HEK293T (cell line): ENCODE measurements around the gene HCRTR1.

ENCODE experiments used
- CTCF ChIA-PET: fragments of 350-600 bp; formaldehyde crosslinking; extraction: SDS; loops from one replicate; lab custom pipeline; 2021; ENCODE audit warnings: antibody characterized with exemption, inconsistent platforms; lab: Yijun Ruan, JAX
- POLR2A ChIA-PET: fragments of 350-600 bp; formaldehyde crosslinking; extraction: SDS; loops from one replicate; lab custom pipeline; 2020; ENCODE audit warnings: antibody characterized with exemption, inconsistent platforms; lab: Yijun Ruan, JAX
- DNase-seq: peaks from one replicate; pipeline ENCODE4 v3.0.0; 2012; ENCODE audit warnings: mixed read lengths; ENCODE audit errors: extremely low spot score
- ARNT ChIP-seq: fragments of 450-650 bp; IDR thresholded peaks from 2 replicates; pipeline ENCODE4 v1.6.1; 2017; ENCODE audit warnings: mild to moderate bottlenecking
- BHLHE40 ChIP-seq: fragments of 450-650 bp; IDR thresholded peaks from 2 replicates; pipeline ENCODE4 v1.6.1; 2016; ENCODE audit warnings: mild to moderate bottlenecking, moderate library complexity, borderline replicate concordance
- CTBP1 ChIP-seq: fragments of 450-650 bp; IDR thresholded peaks from 2 replicates; pipeline ENCODE4 v1.6.1; 2016; ENCODE audit warnings: borderline replicate concordance
- ELF4 ChIP-seq: fragments of 450-650 bp; IDR thresholded peaks from 2 replicates; pipeline ENCODE4 v1.6.1; 2017; ENCODE audit warnings: antibody characterized with exemption
- FOXA1 ChIP-seq: fragments of 450-650 bp; IDR thresholded peaks from 2 replicates; pipeline ENCODE4 v1.6.1; 2016; ENCODE audit warnings: mild to moderate bottlenecking
- FOXK2 ChIP-seq: fragments of 450-650 bp; IDR thresholded peaks from 2 replicates; pipeline ENCODE4 v1.6.1; 2016; ENCODE audit warnings: mild to moderate bottlenecking
- FOXM1 ChIP-seq: fragments of 450-650 bp; IDR thresholded peaks from 2 replicates; pipeline ENCODE4 v1.6.1; 2017; ENCODE audit warnings: mild to moderate bottlenecking, borderline replicate concordance
- HDGF ChIP-seq: fragments of 450-650 bp; IDR thresholded peaks from 2 replicates; pipeline ENCODE4 v1.6.1; 2017; ENCODE audit warnings: antibody characterized with exemption, borderline replicate concordance
- L3MBTL2 ChIP-seq: fragments of 450-650 bp; conservative IDR thresholded peaks from 2 replicates; pipeline ENCODE4 v1.6.1; 2016; ENCODE audit warnings: mild to moderate bottlenecking
- LEF1 ChIP-seq: fragments of 450-650 bp; IDR thresholded peaks from 2 replicates; pipeline ENCODE4 v1.6.1; 2017; ENCODE audit warnings: mild to moderate bottlenecking, borderline replicate concordance
- NFRKB ChIP-seq: fragments of 450-650 bp; IDR thresholded peaks from 2 replicates; pipeline ENCODE4 v1.6.1; 2016; ENCODE audit warnings: mild to moderate bottlenecking, moderate library complexity
- PKNOX1 ChIP-seq: fragments of 450-650 bp; IDR thresholded peaks from 2 replicates; pipeline ENCODE4 v1.6.1; 2016
- SP1 ChIP-seq: fragments of 450-650 bp; IDR thresholded peaks from 2 replicates; pipeline ENCODE4 v1.6.1; 2017
- SUZ12 ChIP-seq: fragments of 450-650 bp; IDR thresholded peaks from 2 replicates; pipeline ENCODE4 v1.6.1; 2016; ENCODE audit warnings: mild to moderate bottlenecking
- TARDBP ChIP-seq: fragments of 450-650 bp; IDR thresholded peaks from 2 replicates; pipeline ENCODE4 v1.6.1; 2016
- ZNF384 ChIP-seq: fragments of 450-650 bp; IDR thresholded peaks from 2 replicates; pipeline ENCODE4 v1.6.1; 2016

HCRTR1 gene

GRCh38 chr1:31648190-31648589 is 30.7 kb downstream of the HCRTR1 start:
- POLR2A ChIA-PET = no interaction called here
- CTCF ChIA-PET = no interaction called here
- DNase-seq = no peak
- no peak for TF ChIP-seq NFRKB
- no peak for TF ChIP-seq ZNF384
- no peak for TF ChIP-seq ARNT
- TF ChIP-seq L3MBTL2 = no peak
- no peak for TF ChIP-seq CTBP1
- TF ChIP-seq SP1 = no peak
- no peak for TF ChIP-seq FOXM1
- TF ChIP-seq TARDBP = no peak
- TF ChIP-seq HDGF = no peak
- TF ChIP-seq FOXA1 = no peak
- no peak for TF ChIP-seq LEF1
- TF ChIP-seq FOXK2 = no peak
- no peak for TF ChIP-seq ELF4
- no peak for TF ChIP-seq BHLHE40
- no peak for TF ChIP-seq PKNOX1
- no peak for TF ChIP-seq SUZ12

DNA sequence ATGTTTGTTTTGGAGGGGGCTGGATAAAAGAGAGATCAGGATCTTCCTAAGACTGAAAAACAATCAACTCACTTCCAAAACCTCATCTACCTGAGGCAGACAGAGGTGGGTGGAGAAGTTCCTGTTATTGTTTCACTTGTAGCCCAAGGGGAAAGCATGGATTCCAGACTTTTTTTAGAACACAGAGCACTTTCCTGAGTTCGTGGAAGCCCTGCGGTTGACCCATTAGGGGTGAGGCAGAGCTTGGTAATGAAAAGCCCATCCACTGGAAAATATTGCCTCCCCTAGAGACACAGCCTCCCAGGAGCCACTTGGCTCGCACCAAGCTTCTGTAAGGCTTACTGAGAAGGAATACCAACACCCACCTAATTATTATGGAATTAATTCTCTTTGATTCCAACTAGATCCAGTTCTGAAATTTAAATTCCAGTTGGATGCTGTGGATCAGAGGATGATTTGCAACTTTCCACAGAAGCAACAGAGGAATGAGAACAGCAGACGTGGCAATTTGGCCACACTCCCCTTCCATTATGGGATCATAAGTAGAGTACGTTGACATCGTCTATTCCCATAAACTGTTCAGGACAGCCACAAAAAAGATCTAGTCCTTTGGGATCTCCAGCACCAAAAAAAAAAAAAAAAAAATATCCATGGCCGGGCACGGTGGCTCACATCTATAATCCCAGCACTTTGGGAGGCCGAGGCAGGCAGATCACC is 31.3 kb downstream of the HCRTR1 start:
- TF ChIP-seq FOXM1 = no peak
- no peak for TF ChIP-seq TARDBP
- no peak for TF ChIP-seq LEF1
- no peak for TF ChIP-seq BHLHE40
- no peak for TF ChIP-seq ELF4
- TF ChIP-seq L3MBTL2 = no peak
- no peak for TF ChIP-seq SP1
- no peak for TF ChIP-seq NFRKB
- TF ChIP-seq FOXA1 = no peak
- TF ChIP-seq SUZ12 = no peak
- TF ChIP-seq FOXK2 = no peak
- ChIA-PET POLR2A (no interaction called here), CTCF (no interaction called here)
- no peak for DNase-seq

DNA sequence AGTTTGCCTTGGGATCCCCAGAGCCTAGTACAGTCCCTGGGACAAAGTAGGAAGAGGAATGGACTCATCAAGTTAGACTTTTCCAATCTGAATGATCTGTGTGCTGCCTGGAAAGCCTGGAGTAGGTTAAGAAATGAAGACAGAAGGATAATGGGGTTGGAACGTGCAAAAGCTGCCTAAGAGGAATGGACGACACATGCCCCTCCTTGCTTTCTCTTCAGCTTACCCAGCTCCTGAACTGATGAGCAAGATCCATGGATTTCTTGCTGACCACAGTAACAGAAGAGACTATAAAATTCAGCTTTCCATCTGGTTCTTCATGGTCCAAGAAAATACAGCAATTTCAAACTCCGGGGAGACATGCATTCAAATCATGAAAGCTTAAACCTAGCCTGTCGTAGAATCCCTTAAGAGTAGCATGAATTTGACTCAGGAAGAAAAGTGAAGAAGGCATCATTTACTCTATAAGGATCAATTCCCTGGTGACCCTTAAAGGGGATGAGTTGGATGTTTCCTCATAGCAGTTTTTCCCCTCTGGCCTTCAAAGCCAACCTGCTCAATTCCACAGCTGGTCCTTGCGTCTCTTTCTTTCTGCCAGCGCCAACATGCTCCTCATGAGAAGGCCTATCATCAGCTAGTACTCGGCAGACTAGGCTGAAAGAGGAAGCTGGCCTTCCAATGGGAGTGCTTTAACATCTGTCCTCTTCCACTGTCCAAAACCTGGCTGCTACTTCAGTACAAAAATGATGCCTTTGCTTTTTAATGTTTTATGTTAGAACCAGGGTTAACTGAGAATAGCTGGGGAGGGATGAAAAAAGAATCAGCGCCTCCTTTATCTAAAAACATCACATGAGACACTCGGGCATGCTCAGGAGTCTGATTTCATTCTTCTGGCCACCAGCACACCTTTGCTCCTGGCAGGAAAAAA is 32.9 kb downstream of the HCRTR1 start:
- TF ChIP-seq HDGF (no peak), LEF1 (no peak), FOXK2 (no peak), CTBP1 (no peak), ZNF384 (no peak), BHLHE40 (no peak), ELF4 (no peak), NFRKB (no peak), ARNT (no peak), L3MBTL2 (no peak), PKNOX1 (no peak), TARDBP (no peak), FOXA1 (no peak), SP1 (no peak), FOXM1 (no peak), SUZ12 (no peak)
- no peak for DNase-seq
- POLR2A ChIA-PET = no interaction called here
- CTCF ChIA-PET = interaction anchor here (1.3 kb wide), 1 partner anchor 11 kb away, joined by 5 read pairs; no protein-coding TSS in a partner anchor

- TF ChIP-seq LEF1 = no peak
- TF ChIP-seq PKNOX1 = no peak
- TF ChIP-seq HDGF = no peak
- no peak for TF ChIP-seq SUZ12
- TF ChIP-seq L3MBTL2 = no peak
- TF ChIP-seq ZNF384 = no peak
- no peak for TF ChIP-seq BHLHE40
- no peak for TF ChIP-seq NFRKB
- POLR2A ChIA-PET = no interaction called here
- CTCF ChIA-PET = interaction anchor here (1.3 kb wide), 1 partner anchor 11 kb away, joined by 5 read pairs; no protein-coding TSS in a partner anchor
- no peak for DNase-seq
These were observed 33.6 kb downstream of the HCRTR1 start for GRCh38 chr1:31651089-31651420.

GRCh38 chr1:31651766-31652165 is 34.3 kb downstream of the HCRTR1 start:
- ChIA-PET CTCF (interaction anchor here (0.6 to 1.3 kb wide), 2 partner anchors 10 to 19 kb away, joined by 3 to 5 read pairs; no protein-coding TSS in a partner anchor), POLR2A (no interaction called here)
- TF ChIP-seq PKNOX1 (no peak), TARDBP (no peak), BHLHE40 (no peak), NFRKB (no peak), ELF4 (no peak), ARNT (no peak), SP1 (no peak), L3MBTL2 (no peak), LEF1 (no peak), ZNF384 (no peak), FOXA1 (no peak), SUZ12 (no peak), FOXM1 (no peak), HDGF (no peak)
- DNase-seq = no peak
